Left ventricle myocardium inferior (tissue), 1 donor: ENCODE results near the gene SEC14L3. TPM values are rescaled to one million over a fixed set of nuclear protein-coding genes. Genes with fewer than 3 reads are reported as not detected.

Experiments used
- DNase-seq: peaks from one replicate; pipeline ENCODE4 v3.0.0-alpha.2; 2020
- H3K27ac ChIP-seq: fragments of 200-600 bp; replicated peaks from 2 replicates; pipeline ENCODE4 v1.8.0; 2021
- H3K27me3 ChIP-seq: fragments of 200-600 bp; 2 replicates; pipeline ENCODE4 v1.8.0; 2021; ENCODE audit warnings: low read depth
- H3K36me3 ChIP-seq: fragments of 200-600 bp; 2 replicates; pipeline ENCODE4 v1.8.0; 2021
- H3K4me1 ChIP-seq: fragments of 200-600 bp; 2 replicates; pipeline ENCODE4 v1.8.0; 2021
- H3K4me3 ChIP-seq: fragments of 200-600 bp; 2 replicates; pipeline ENCODE4 v1.8.0; 2021; ENCODE audit warnings: mild to moderate bottlenecking, moderate library complexity
- H3K9me3 ChIP-seq: fragments of 200-600 bp; replicated peaks from 2 replicates; pipeline ENCODE4 v1.8.0; 2021
- CTCF ChIP-seq: fragments of 200-600 bp; IDR thresholded peaks from 2 replicates; pipeline ENCODE4 v1.8.0; 2021; ENCODE audit warnings: antibody characterized with exemption, mild to moderate bottlenecking, borderline replicate concordance
- intact Hi-C: fragments of 100-400 bp; cut with micrococcal nuclease; formaldehyde crosslinking; loops from one replicate; pipeline ENCODE4 v1.11.0; 2022
- total RNA-seq: library from RNA; stranded (reverse); fragmentation: NEBNext Ultra II Directional; extraction: Animal tissue kit (Norgen Biotek cat#: 25700); gene quantifications from one replicate; pipeline ENCODE4 v1.2.1, GENCODE V29; 2021
- donor health status: DM: no; HTN: yes; CAD: no; lungs with severe emphysema.

The SEC14L3 gene
- total RNA-seq, 1 donor from 2014 or later = not detected

- Histone ChIP-seq H3K4me1 (peaks cover 4% of the 10 kb centered on the region), H3K36me3 (no peaks in the 10 kb centered on the region), H3K27ac (no peak overlapping the region), H3K4me3 (no peak overlapping the region), H3K27me3 (peaks cover 90% of the 10 kb centered on the region), H3K9me3 (no peaks in the 10 kb centered on the region)
- intact Hi-C loops = no loop called here
- DNase-seq = no peak
- no peak for TF ChIP-seq CTCF
Observed at GRCh38 chr22:30503551-30503950, 31.7 kb upstream of the SEC14L3 start.

- H3K36me3 ChIP-seq = no peaks in the 10 kb centered on the region
- no peak overlapping the region for H3K4me3 ChIP-seq
- peaks cover 4% of the 10 kb centered on the region for H3K4me1 ChIP-seq
- peaks cover 84% of the 10 kb centered on the region for H3K27me3 ChIP-seq
- no peak overlapping the region for H3K27ac ChIP-seq
- TF ChIP-seq CTCF = no peak
- no peaks in the 10 kb centered on the region for H3K9me3 ChIP-seq
- intact Hi-C loops = no loop called here
- no peak for DNase-seq
Observed at GRCh38 chr22:30502911-30503310, 31.1 kb upstream of the SEC14L3 start.

GRCh38 chr22:30502153-30502552, 30.3 kb upstream of the SEC14L3 start:
- Histone ChIP-seq H3K4me1 (peaks cover 4% of the 10 kb centered on the region), H3K27me3 (peaks cover 76% of the 10 kb centered on the region), H3K9me3 (no peaks in the 10 kb centered on the region), H3K4me3 (no peak overlapping the region), H3K27ac (no peak overlapping the region), H3K36me3 (no peaks in the 10 kb centered on the region)
- TF ChIP-seq CTCF = no peak
- intact Hi-C loops = no loop called here
- no peak for DNase-seq

GRCh38 chr22:30500628-30501027, 28.8 kb upstream of the SEC14L3 start:
- no peak overlapping the region for H3K27ac ChIP-seq
- peaks cover 62% of the 10 kb centered on the region for H3K27me3 ChIP-seq
- intact Hi-C loops = no loop called here
- no peak overlapping the region for H3K4me3 ChIP-seq
- TF ChIP-seq CTCF = no peak
- H3K36me3 ChIP-seq = no peaks in the 10 kb centered on the region
- DNase-seq = no peak
- H3K9me3 ChIP-seq = no peaks in the 10 kb centered on the region
- H3K4me1 ChIP-seq = peaks cover 4% of the 10 kb centered on the region

- Histone ChIP-seq H3K27me3 (peaks cover 58% of the 10 kb centered on the region), H3K27ac (no peak overlapping the region), H3K4me1 (no peaks in the 10 kb centered on the region), H3K9me3 (no peaks in the 10 kb centered on the region), H3K36me3 (no peaks in the 10 kb centered on the region), H3K4me3 (no peak overlapping the region)
- DNase-seq = no peak
- intact Hi-C loops = no loop called here
- TF ChIP-seq CTCF = no peak
Observed at GRCh38 chr22:30497466-30498150, 25.8 kb upstream of the SEC14L3 start.
